OCI-LY7 (cell line): ENCODE data around the gene TGFBR3.

Experiments
- CTCF ChIP-seq: fragments of 200-600 bp; sonication (generic); conservative IDR thresholded peaks from 2 replicates; pipeline ENCODE4 v1.5.1; 2014; ENCODE audit warnings: mild to moderate bottlenecking, antibody characterized with exemption, low read length, moderate library complexity, mixed read lengths
- EZH2phosphoT487 ChIP-seq: fragments of 200-600 bp; sonication (generic); IDR thresholded peaks from 2 replicates; pipeline ENCODE4 v1.6.1; 2018; ENCODE audit warnings: low read depth, borderline replicate concordance, mild to moderate bottlenecking, mixed run types, antibody characterized with exemption, low read length, moderate library complexity, mixed read lengths

- TF ChIP-seq CTCF (no peak), EZH2phosphoT487 (no peak)
Observed at GRCh38 chr1:91682882-91683597, 202.9 kb downstream of the TGFBR3 start.
